ENCODE data around the gene TUSC2. TPM values are rescaled to one million over a fixed set of nuclear protein-coding genes. Genes with fewer than 3 reads are reported as not detected.

TUSC2 gene
- total and polyA plus RNA-seq, 2 experiments from 2014 or later, result 41.6 to 71.0 TPM

DNA sequence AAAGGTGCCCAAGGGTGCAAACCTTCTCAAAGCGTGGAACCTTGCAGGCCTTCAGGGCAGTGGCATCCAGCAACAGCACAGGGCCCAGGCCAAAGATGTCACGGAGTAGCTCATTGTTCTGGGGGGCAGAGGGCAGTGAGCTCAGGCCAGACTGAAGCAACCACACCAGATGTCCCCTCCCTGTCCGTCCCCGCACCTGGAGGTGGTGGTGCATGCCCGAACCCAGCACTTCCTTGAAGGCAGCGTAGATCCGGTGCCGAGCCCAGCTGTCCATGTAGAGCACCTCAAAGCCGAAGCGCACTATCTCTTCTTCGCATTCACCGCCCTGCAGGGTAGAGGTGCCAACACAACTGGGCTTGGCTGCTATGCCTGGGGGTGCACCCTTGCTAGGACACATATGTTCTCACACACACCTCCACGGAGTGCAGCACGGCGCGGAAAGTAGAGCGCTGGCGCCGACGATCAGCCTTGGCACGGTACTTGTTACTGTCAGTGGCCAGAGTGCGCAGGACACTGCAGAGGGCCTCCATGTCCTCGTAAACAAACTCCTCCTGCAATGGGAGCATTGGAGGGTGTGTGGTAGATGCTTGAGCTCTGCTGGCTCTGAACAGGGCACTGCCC, 39.5 kb downstream of the TUSC2 start (continued):
- TF ChIP-seq, protein P1, sequence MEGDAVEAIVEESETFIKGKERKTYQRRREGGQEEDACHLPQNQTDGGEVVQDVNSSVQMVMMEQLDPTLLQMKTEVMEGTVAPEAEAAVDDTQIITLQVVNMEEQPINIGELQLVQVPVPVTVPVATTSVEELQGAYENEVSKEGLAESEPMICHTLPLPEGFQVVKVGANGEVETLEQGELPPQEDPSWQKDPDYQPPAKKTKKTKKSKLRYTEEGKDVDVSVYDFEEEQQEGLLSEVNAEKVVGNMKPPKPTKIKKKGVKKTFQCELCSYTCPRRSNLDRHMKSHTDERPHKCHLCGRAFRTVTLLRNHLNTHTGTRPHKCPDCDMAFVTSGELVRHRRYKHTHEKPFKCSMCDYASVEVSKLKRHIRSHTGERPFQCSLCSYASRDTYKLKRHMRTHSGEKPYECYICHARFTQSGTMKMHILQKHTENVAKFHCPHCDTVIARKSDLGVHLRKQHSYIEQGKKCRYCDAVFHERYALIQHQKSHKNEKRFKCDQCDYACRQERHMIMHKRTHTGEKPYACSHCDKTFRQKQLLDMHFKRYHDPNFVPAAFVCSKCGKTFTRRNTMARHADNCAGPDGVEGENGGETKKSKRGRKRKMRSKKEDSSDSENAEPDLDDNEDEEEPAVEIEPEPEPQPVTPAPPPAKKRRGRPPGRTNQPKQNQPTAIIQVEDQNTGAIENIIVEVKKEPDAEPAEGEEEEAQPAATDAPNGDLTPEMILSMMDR (conservative IDR thresholded peaks at IDR 0.05; ENCODE audit: low read depth in 2 of 2), result no peak
- no peak for TF ChIP-seq CREB1 (CRISPR knock-in tag; IDR thresholded peaks at IDR 0.05; ENCODE audit: low read depth)
- TF ChIP-seq, protein P2, sequence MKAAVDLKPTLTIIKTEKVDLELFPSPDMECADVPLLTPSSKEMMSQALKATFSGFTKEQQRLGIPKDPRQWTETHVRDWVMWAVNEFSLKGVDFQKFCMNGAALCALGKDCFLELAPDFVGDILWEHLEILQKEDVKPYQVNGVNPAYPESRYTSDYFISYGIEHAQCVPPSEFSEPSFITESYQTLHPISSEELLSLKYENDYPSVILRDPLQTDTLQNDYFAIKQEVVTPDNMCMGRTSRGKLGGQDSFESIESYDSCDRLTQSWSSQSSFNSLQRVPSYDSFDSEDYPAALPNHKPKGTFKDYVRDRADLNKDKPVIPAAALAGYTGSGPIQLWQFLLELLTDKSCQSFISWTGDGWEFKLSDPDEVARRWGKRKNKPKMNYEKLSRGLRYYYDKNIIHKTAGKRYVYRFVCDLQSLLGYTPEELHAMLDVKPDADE (IDR thresholded peaks at IDR 0.05), result no peak

DNA sequence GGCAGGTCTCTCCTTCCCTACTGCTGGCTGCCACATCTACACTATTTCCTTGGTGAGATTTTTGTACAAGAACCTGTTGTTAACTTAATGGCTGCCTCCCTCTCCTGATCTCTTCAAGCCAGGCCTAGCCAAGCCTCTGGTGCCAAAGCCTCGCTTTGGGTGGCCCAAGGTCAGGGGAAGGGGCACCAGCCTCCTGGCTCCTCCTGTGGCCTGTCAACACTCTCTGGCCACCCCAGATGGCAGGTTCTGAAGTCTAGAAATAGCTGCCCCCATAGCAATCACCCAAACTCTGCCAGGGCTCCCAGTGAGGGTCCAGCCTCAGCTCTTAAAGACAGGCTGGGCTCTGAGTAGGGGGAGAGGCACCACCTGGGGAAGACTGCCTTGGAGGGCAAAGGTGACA, 40.8 kb downstream of the TUSC2 start:
- ATAC-seq (no peak), DNase-seq (ENCODE audit: low spot score) (no peak)
- H3K4me1 Mint-ChIP-seq, result peaks cover 5% of the 10 kb centered on the region
- Histone ChIP-seq H3K9me2 (ENCODE audit: insufficient read depth) (no peaks in the 10 kb centered on the region), H3K27ac (ENCODE audit: low read depth) (no peak overlapping the region), H3K4me1 (ENCODE audit: insufficient read depth) (peaks cover 5% of the 10 kb centered on the region; the same call in 1 of the 2 replicates), H3K27me3 (ENCODE audit: insufficient read depth) (no peaks in the 10 kb centered on the region), H3F3A (replicated peaks; ENCODE audit: low read depth) (0 out of 2 replicates have a peak, but pooled peaks cover 4% of the 10 kb centered on the region), H3K4me2 (no peak overlapping the region), H4K20me1 (replicated peaks; ENCODE audit: insufficient read depth) (no peaks in the 10 kb centered on the region; the same call in 1 of the 2 replicates), H3K79me2 (replicated peaks; ENCODE audit: insufficient read depth) (peaks cover 17% of the 10 kb centered on the region), H3K36me3 (ENCODE audit: insufficient read depth) (peaks cover 11% of the 10 kb centered on the region), H3K4me3 (no peak overlapping the region), H2AFZ (no peak overlapping the region)
- no peak overlapping the region for H3K27ac Mint-ChIP-seq
- H3K36me3 Mint-ChIP-seq (ENCODE audit: low read depth), result peaks cover 47% of the 10 kb centered on the region
- peaks cover 5% of the 10 kb centered on the region for H3K27me3 Mint-ChIP-seq (ENCODE audit: insufficient read depth, low read depth, poor library complexity)
- H3K9me3 Mint-ChIP-seq, result no peaks in the 10 kb centered on the region
- H3K4me3 Mint-ChIP-seq, result no peak overlapping the region
- no peak for TF ChIP-seq STAT1 (IDR thresholded peaks at IDR 0.05; ENCODE audit: unreplicated experiment)
- no peak for TF ChIP-seq JUNB (IDR thresholded peaks at IDR 0.05; ENCODE audit: unreplicated experiment)
- TF ChIP-seq, protein P1 (conservative IDR thresholded peaks at IDR 0.05; ENCODE audit: low read depth in 2 of 2), result no peak
- no peak for TF ChIP-seq EZH2 (IDR thresholded peaks at IDR 0.05; ENCODE audit: low read depth, unreplicated experiment)
- no peak for TF ChIP-seq ZNF114 (CRISPR knock-in tag; IDR thresholded peaks at IDR 0.05)
- TF ChIP-seq, protein P3, sequence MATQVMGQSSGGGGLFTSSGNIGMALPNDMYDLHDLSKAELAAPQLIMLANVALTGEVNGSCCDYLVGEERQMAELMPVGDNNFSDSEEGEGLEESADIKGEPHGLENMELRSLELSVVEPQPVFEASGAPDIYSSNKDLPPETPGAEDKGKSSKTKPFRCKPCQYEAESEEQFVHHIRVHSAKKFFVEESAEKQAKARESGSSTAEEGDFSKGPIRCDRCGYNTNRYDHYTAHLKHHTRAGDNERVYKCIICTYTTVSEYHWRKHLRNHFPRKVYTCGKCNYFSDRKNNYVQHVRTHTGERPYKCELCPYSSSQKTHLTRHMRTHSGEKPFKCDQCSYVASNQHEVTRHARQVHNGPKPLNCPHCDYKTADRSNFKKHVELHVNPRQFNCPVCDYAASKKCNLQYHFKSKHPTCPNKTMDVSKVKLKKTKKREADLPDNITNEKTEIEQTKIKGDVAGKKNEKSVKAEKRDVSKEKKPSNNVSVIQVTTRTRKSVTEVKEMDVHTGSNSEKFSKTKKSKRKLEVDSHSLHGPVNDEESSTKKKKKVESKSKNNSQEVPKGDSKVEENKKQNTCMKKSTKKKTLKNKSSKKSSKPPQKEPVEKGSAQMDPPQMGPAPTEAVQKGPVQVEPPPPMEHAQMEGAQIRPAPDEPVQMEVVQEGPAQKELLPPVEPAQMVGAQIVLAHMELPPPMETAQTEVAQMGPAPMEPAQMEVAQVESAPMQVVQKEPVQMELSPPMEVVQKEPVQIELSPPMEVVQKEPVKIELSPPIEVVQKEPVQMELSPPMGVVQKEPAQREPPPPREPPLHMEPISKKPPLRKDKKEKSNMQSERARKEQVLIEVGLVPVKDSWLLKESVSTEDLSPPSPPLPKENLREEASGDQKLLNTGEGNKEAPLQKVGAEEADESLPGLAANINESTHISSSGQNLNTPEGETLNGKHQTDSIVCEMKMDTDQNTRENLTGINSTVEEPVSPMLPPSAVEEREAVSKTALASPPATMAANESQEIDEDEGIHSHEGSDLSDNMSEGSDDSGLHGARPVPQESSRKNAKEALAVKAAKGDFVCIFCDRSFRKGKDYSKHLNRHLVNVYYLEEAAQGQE (IDR thresholded peaks at IDR 0.05; ENCODE audit: unreplicated experiment), result no peak
- TF ChIP-seq ZNF331 (CRISPR knock-in tag; IDR thresholded peaks at IDR 0.05; ENCODE audit: low read depth), result no peak
- no peak for TF ChIP-seq CREB1 (CRISPR knock-in tag; IDR thresholded peaks at IDR 0.05; ENCODE audit: low read depth)
- TF ChIP-seq, protein P2 (IDR thresholded peaks at IDR 0.05), result no peak
- TF ChIP-seq EZH2phosphoT487 (IDR thresholded peaks at IDR 0.05; ENCODE audit: unreplicated experiment), result no peak

Data from GM23338 (cell line).